Activated CD4-positive, alpha-beta memory T cell treated with anti-CD3 and anti-CD28 coated beads, Interleukin-2, amount 10 ng/mL, durations not matched to agents 7 days and 5 days (primary cell): ENCODE results near the gene CERKL. TPM values are rescaled to one million over a fixed set of nuclear protein-coding genes. Genes with fewer than 3 reads are reported as not detected.

ENCODE experiments used
- CTCF ChIA-PET: fragments of 350-600 bp; sonication (Branson Sonifier 250); formaldehyde crosslinking; loops from one replicate; lab custom pipeline; 2021; ENCODE audit warnings: antibody characterized with exemption, inconsistent platforms; lab: Charles Lee
- POLR2A ChIA-PET: fragments of 350-600 bp; sonication (Branson Sonifier 250); formaldehyde crosslinking; loops from one replicate; lab custom pipeline; 2021; ENCODE audit warnings: antibody characterized with exemption; lab: Charles Lee
- DNase-seq: peaks from one replicate; pipeline ENCODE4 v3.0.0-alpha.2; 2020
- H3K27ac Mint-ChIP-seq: one replicate; pipeline ENCODE4 v1.8.0; 2021; ENCODE audit warnings: mild to moderate bottlenecking, mixed read lengths
- H3K27me3 Mint-ChIP-seq: one replicate; pipeline ENCODE4 v1.8.0; 2021; ENCODE audit warnings: mixed read lengths
- H3K36me3 Mint-ChIP-seq: one replicate; pipeline ENCODE4 v1.8.0; 2021; ENCODE audit warnings: low read depth, mixed read lengths
- H3K4me1 Mint-ChIP-seq: one replicate; pipeline ENCODE4 v1.8.0; 2021; ENCODE audit warnings: mixed read lengths
- H3K4me3 Mint-ChIP-seq: one replicate; pipeline ENCODE4 v1.8.0; 2021; ENCODE audit warnings: mild to moderate bottlenecking, mixed read lengths
- H3K9me3 Mint-ChIP-seq: one replicate; pipeline ENCODE4 v1.8.0; 2021; ENCODE audit warnings: mixed read lengths
- total RNA-seq, 2 experiments: library from RNA; stranded (reverse); gene quantifications; one replicate each; pipeline ENCODE4 v1.2.3, GENCODE V29; 2021

The CERKL gene
- total RNA-seq, 2 experiments from 2014 or later: 0.08 TPM; not detected in 1

DNA sequence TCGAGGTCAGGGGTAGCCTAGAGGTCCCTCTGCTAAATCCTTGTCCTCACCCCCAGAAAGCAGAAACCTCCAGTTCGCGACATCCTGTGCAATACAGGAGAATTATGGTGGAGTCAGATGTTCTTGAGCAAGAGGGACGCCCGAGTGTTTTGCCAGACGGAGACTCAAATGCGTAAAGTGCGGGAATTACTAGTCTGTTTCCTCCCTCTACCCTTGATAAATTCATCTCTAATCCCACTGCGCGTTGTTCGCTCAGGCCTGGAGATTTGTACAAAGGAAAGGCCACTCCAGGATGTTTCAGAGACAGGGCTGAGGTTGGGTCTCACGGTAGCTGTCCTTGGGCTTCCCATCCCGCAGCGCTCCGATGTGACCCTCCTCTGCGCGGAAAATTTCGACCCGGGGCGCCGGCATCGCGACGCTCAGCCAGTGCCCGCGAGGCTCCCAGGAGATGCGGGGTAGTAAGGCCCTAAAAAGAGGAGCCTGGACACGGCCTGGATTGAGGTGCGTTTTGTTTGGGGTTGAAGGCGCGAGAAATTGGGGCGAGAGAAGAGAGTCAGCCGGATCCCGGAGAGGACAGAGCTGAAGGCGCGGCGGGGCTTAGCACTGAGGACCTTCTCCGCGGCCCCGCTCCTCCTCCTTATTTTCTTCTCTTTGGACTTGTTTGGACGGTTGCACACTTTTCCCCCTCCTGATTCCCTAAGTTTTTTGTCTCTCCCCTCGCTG lies 26.1 kb upstream of the CERKL start:
- CTCF ChIA-PET: no interaction called here
- H3K36me3 Mint-ChIP-seq: peaks cover 15% of the 10 kb centered on the region
- no peak overlapping the region for H3K27ac Mint-ChIP-seq
- H3K9me3 Mint-ChIP-seq: peaks cover 8% of the 10 kb centered on the region
- DNase-seq: no peak
- peak overlapping the region; percentile 19 for H3K4me3 Mint-ChIP-seq
- H3K27me3 Mint-ChIP-seq: peaks cover 92% of the 10 kb centered on the region
- POLR2A ChIA-PET: no interaction called here
- H3K4me1 Mint-ChIP-seq: peaks cover 44% of the 10 kb centered on the region

DNA sequence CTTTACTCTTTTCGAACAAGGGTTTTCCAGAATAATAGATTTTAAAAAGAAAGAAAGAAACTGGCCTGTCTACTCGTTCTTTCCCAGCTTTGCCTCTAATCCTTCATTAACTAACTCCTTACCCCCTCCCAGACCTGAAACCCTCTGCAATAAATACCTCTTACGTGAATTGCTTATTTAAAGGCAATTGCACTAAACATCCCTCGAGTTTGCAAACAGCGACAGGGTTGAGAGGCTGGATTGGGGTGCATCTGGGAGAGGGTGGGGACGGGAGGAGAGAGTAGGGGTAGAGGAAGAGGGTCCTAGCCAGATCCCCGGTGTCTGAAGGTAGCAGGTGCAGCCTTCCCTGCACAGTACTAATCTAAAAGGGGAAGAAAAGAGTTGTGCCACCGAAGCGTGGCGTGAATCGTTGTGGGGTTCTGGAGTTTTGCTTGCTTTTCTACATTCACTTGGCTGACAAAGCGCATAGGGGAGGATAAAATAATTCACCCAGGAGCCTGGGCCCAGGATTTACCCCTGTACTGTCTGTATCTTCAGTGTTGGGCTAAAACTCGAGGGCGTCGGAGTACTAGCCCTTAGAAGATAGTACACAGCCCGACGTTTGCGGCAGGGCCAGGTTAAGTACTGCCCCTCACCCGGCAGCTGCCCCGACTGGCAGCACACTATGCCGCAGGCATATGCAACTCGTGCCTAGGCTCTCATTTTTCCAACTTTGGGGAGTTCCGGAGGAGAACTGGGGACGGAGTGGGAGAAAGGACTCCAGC lies 25.3 kb upstream of the CERKL start:
- no peak for DNase-seq
- H3K9me3 Mint-ChIP-seq: peaks cover 8% of the 10 kb centered on the region
- CTCF ChIA-PET: no interaction called here
- no peak overlapping the region for H3K27ac Mint-ChIP-seq
- H3K36me3 Mint-ChIP-seq: peaks cover 18% of the 10 kb centered on the region
- no peak overlapping the region for H3K4me3 Mint-ChIP-seq
- H3K27me3 Mint-ChIP-seq: peaks cover 91% of the 10 kb centered on the region
- peaks cover 48% of the 10 kb centered on the region for H3K4me1 Mint-ChIP-seq
- POLR2A ChIA-PET: no interaction called here

DNA sequence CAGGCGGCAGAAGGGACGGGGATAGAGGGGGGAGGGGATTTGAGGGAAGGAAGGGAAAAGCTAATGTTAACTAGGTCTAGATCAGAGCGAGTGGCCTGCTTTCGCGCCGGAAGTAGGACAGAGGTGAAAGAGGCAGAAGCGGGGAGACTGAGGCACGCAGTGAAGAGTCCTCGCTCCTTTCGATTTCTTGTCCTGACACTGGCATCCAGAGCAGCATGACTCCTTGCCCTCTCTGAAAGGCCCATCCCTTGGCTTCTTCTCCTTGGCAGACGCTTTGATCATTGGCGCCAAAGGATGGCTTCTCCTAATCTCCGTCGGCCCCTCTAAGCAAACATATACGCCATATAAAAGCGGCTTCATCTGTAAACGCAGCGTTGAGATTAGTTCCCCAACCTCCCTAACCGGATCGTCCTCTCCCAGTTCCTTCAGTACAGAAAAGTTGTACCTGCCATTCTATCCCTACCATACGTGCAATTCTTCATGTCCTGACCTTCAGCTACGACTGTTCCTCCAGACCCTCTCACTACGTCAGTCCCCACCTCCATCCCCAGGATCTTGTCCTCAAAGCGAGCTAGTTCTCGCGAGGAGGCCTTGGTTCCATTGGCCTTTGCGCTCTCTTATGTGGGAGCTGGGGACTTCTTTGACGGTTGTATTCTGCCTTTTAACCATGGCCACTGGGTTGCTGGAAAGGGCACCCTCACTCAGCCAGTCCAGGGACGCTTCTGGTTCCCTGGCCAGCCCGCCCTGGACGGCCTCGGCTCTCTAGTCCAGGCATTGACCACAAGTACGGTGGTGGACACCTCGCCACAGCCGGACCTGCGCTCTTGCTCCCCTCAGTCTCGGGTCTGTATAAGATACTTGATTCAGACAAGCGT lies 24.3 kb upstream of the CERKL start:
- Mint-ChIP-seq H3K4me1 (peaks cover 48% of the 10 kb centered on the region), H3K4me3 (peak overlapping the region; percentile 45), H3K36me3 (peaks cover 18% of the 10 kb centered on the region), H3K27me3 (peaks cover 87% of the 10 kb centered on the region), H3K27ac (no peak overlapping the region), H3K9me3 (peaks cover 8% of the 10 kb centered on the region)
- CTCF ChIA-PET: no interaction called here
- no peak for DNase-seq
- POLR2A ChIA-PET: no interaction called here

DNA sequence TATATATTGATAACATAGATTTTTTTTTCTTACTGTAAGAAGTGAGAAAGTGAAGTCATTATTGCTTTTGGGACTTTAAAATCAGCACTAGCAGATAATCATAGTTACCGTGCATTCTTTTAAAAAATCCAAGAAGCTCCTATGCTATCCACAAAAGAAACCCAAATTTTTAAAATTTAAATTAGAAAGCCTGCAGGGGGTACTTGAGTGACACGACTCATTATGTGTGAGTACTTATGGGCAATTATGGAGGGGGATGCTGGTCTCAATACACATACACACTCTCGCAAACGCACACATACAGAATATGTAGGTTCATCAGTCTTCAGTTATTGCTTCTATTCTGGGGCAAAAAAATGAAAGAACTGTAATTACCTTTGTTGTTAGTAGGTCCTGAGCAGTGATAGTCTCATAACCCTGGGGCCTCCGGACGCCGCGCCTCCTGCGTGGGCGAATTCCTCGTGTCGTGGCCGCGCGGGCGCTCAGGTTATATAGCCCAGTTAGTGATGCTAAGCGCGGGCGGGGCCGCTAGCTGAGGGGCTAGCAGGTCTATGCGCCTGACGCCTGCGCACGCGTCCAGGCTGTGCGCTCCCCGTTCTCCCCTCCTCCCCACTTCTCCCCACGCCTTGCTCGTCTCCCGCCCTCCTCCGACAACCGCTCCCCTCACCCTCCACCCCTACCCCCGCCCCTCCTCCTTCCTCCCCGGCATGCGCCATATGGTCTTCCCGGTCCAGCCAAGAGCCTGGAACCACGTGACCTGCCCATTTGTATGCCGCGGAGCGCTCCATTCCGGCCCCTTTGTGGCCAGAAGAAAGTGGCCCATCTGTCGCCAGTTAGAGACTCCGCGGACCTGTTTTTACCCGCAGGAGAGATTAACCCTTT lies 23.4 kb upstream of the CERKL start, which contains the start of gene NEUROD1:
Gene NEUROD1 (minus strand): TSS at position 463 of the 882 bp plus-strand sequence. CDS start 1,657 bp downstream, outside the sequence.
- H3K27ac Mint-ChIP-seq: peak within 1 kb of the TSS; percentile 40
- ChIA-PET CTCF (no interaction called here), POLR2A (no interaction called here)
- peaks cover 8% of the 10 kb centered on the region for H3K9me3 Mint-ChIP-seq
- peaks cover 48% of the 10 kb centered on the region for H3K4me1 Mint-ChIP-seq
- peak within 1 kb of the TSS; percentile 45 for H3K4me3 Mint-ChIP-seq
- no peak for DNase-seq
- H3K27me3 Mint-ChIP-seq: peaks cover 83% of the 10 kb centered on the region
- H3K36me3 Mint-ChIP-seq: peaks cover 18% of the 10 kb centered on the region

DNA sequence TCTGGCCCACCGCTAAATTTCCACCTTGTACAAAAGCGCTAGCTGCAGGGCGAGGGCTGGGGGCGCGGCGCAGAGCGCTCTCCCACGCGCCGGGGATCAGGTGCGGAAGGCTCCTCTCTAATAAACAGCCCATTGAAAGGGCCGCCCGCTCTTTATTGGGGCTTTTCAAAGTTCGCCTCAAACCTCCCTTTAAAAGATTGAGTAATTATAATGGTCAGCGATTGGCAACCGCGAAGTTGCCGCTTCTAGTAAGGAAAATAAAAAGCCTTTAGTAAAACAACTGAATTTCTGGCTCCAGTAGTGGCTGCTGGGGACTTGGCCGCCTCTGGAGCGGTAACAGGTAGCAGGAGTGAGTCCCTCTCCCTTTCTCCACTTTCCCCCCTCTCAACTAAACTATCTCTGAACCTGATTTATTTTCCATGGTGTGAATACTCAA lies 22.7 kb upstream of the CERKL start:
- peak overlapping the region; percentile 40 for H3K27ac Mint-ChIP-seq
- ChIA-PET CTCF (no interaction called here), POLR2A (no interaction called here)
- H3K4me3 Mint-ChIP-seq: no peak overlapping the region
- peaks cover 18% of the 10 kb centered on the region for H3K36me3 Mint-ChIP-seq
- peaks cover 44% of the 10 kb centered on the region for H3K4me1 Mint-ChIP-seq
- DNase-seq: no peak
- H3K9me3 Mint-ChIP-seq: peaks cover 8% of the 10 kb centered on the region
- peaks cover 80% of the 10 kb centered on the region for H3K27me3 Mint-ChIP-seq

DNA sequence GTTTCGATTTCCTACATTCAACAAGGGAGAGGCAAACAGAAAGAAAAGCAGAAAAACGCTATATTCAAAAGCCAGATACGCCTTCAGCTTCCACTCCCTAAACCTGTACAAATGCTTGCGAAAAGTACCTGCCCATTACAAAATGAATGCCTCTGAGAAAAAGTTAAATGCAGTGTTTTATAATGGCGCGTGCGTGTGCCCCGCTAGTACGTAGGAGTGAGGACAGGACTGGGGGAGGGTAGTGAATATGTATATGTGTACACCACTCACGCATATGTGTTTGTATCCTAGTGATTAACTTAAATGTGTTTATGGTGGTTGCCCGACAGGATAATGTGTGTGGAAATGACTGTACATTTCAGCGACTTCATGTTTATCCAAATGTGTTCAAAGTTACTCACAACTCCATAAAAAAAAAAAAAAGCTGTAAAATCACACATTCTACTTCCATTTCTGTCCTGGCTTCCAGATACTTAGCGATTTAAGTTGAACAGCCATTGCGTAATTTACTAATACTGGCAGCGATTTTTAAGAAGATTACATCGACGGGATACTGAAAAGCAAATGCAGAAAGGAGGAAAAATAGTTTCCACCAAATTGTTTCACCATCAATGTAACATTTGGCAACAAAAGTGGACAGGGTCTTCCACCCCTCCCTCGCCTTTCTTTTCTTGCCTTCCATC lies 22.1 kb upstream of the CERKL start:
- ChIA-PET POLR2A (no interaction called here), CTCF (no interaction called here)
- DNase-seq: no peak
- Mint-ChIP-seq H3K4me3 (peak overlapping the region; percentile 32), H3K36me3 (peaks cover 18% of the 10 kb centered on the region), H3K27me3 (peaks cover 80% of the 10 kb centered on the region), H3K27ac (peak overlapping the region; percentile 64), H3K9me3 (peaks cover 8% of the 10 kb centered on the region), H3K4me1 (peaks cover 44% of the 10 kb centered on the region)

DNA sequence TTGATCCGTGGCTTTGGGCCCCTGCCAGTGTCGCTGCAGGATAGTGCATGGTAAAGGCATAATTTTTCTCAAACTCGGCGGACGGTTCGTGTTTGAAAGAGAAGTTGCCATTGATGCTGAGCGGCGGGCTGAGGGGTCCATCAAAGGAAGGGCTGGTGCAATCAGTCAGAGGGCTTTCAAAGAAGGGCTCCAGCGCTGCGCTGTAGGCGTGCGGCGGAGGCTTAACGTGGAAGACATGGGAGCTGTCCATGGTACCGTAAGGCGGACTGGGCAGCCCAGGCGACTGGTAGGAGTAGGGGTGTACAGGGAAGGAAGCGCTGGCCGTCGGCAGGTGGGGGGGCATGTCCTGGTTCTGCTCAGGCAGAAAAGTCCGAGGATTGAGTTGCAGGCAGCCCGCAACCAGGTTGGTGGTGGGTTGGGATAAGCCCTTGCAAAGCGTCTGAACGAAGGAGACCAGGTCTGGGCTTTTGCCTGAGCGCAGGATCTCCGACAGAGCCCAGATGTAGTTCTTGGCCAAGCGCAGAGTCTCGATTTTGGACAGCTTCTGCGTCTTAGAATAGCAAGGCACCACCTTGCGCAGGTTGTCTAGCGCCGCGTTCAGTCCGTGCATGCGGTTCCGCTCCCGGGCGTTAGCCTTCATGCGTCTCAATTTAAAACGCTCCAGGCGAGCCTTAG lies 21.1 kb upstream of the CERKL start:
- peak; percentile 69 for DNase-seq
- CTCF ChIA-PET: no interaction called here
- peak overlapping the region; percentile 57 for H3K27ac Mint-ChIP-seq
- POLR2A ChIA-PET: no interaction called here
- peaks cover 8% of the 10 kb centered on the region for H3K9me3 Mint-ChIP-seq
- peaks cover 39% of the 10 kb centered on the region for H3K4me1 Mint-ChIP-seq
- H3K4me3 Mint-ChIP-seq: peak overlapping the region; percentile 25
- peaks cover 76% of the 10 kb centered on the region for H3K27me3 Mint-ChIP-seq
- H3K36me3 Mint-ChIP-seq: peaks cover 18% of the 10 kb centered on the region

DNA sequence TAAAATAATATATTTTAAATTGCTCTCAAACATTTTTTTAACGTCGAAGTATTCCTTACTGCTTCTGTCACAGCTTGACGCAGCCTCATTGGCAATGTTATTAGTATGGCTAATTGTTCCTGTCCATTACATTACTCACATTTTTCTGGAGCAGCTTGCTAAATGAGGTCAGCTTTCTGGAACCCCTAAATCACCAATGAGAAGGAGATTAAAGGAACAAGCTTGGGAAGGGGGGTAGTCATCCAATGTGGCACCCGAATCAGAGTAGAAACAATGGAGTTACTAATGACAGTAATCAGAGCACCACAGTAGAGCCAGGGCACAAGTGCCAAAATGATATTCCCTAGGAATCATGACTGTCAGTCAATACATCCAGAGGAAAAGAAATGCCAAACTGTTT lies 18.3 kb upstream of the CERKL start:
- no peak overlapping the region for H3K4me3 Mint-ChIP-seq
- peaks cover 8% of the 10 kb centered on the region for H3K9me3 Mint-ChIP-seq
- ChIA-PET CTCF (interaction anchor here (0.5 to 1.1 kb wide), 3 partner anchors 17 to 256 kb away, joined by 3 read pairs; no protein-coding TSS in a partner anchor), POLR2A (no interaction called here)
- peaks cover 65% of the 10 kb centered on the region for H3K27me3 Mint-ChIP-seq
- H3K27ac Mint-ChIP-seq: no peak overlapping the region
- peaks cover 13% of the 10 kb centered on the region for H3K4me1 Mint-ChIP-seq
- H3K36me3 Mint-ChIP-seq: peaks cover 18% of the 10 kb centered on the region
- DNase-seq: no peak

DNA sequence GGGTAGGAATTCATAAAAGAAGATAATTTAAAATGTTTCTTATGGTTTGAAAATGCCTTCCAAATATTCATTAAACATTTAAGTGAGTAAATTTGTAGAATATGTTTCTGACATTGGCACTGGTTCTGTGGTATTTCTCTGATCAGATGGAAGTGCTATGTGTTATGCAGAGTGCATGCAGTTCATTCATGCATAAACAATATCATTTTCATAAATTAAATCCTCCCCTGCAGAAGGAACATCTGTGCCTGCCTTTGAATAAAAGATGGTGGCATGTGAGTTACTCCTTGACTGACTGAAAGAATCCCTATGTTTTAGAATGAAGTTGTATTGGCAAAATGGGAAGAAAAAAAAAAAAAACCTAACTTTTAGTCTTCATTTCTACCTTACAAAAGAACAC lies 17.6 kb upstream of the CERKL start:
- peaks cover 12% of the 10 kb centered on the region for H3K4me1 Mint-ChIP-seq
- peaks cover 8% of the 10 kb centered on the region for H3K9me3 Mint-ChIP-seq
- DNase-seq: no peak
- peaks cover 61% of the 10 kb centered on the region for H3K27me3 Mint-ChIP-seq
- no peak overlapping the region for H3K4me3 Mint-ChIP-seq
- H3K36me3 Mint-ChIP-seq: peaks cover 15% of the 10 kb centered on the region
- ChIA-PET POLR2A (no interaction called here), CTCF (interaction anchor here (1.1 kb wide), 1 partner anchor 18 kb away, joined by 3 read pairs; no protein-coding TSS in a partner anchor)
- H3K27ac Mint-ChIP-seq: no peak overlapping the region

DNA sequence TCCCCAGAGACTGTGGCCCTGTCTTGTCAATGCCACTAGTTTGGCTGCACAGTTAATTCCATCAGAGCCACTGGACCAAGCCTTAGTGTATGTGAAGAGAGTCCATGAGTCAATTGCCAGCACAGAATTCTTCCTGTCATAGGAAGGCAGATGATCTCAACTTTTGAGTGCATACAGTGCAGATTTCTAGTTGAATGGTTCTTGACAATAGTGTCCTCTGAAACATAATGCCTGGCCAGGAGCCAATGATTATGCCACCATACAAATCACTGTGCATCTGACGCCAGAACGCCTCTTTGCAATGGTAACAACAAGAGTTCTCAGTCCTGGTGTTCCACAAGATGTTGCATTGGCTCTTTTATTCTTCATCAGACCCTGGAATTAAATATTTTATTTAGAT lies 16.3 kb upstream of the CERKL start:
- H3K4me1 Mint-ChIP-seq: peaks cover 5% of the 10 kb centered on the region
- H3K36me3 Mint-ChIP-seq: peaks cover 5% of the 10 kb centered on the region
- peaks cover 58% of the 10 kb centered on the region for H3K27me3 Mint-ChIP-seq
- no peak overlapping the region for H3K4me3 Mint-ChIP-seq
- DNase-seq: no peak
- ChIA-PET CTCF (no interaction called here), POLR2A (interaction anchor here (1.4 kb wide), 1 partner anchor 15 kb away, joined by 3 read pairs; no protein-coding TSS in a partner anchor)
- no peaks in the 10 kb centered on the region for H3K9me3 Mint-ChIP-seq
- H3K27ac Mint-ChIP-seq: no peak overlapping the region
